H54 (cell line): ENCODE results near the gene TLE2.
"Not testable (repeated sequence)": the region's sequence is repeated elsewhere in the genome, so short reads cannot be mapped to it uniquely, and the experiment has no call there.

ENCODE experiments used
- DNase-seq: peaks from one replicate; pipeline ENCODE4 v3.0.0; 2011; ENCODE audit warnings: low spot score, mixed read lengths; ENCODE audit not compliant: insufficient read length
- FAIRE-seq: peaks from 3 replicates; lab custom pipeline; 2011; peaks lifted over from hg19 to GRCh38; lab: Jason Lieb, UNC
- POLR2A ChIP-seq: IDR thresholded peaks from 2 replicates; pipeline ENCODE4 v1.6.1; 2011; ENCODE audit warnings: low read depth, mild to moderate bottlenecking, low read length

The TLE2 gene

DNA sequence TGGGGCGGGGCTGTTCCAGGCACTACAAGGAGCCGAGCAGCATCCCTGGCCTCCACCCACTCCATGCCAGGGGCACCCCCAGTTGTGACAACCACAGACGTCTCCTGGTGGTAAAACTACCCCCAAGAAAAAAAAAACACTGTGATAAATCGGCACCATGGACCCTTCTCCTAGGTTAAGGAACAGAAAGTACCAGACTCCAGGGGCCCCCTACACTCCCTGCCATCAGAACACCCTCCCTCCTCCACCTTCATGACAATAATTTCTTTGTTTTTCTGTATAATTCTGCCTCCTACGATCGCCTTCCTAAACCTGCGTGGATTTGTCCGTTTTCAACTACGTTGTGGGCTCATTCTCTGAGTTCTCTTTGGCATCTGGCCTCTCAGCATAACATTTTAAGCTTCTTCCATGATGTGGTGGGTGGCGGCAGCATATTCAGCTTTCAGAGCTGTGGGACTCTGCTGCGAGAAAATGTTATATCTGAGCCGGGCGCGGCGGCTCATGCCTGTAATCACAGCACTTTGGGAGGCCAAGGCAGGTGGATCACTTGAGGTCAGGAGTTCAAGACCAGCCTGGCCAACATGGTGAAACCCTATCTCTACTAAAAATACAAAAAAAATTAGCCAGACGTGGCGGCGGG is 8.6 kb downstream of the TLE2 start:
- FAIRE-seq (no peak), DNase-seq (no peak)
- no peak for TF ChIP-seq POLR2A

DNA sequence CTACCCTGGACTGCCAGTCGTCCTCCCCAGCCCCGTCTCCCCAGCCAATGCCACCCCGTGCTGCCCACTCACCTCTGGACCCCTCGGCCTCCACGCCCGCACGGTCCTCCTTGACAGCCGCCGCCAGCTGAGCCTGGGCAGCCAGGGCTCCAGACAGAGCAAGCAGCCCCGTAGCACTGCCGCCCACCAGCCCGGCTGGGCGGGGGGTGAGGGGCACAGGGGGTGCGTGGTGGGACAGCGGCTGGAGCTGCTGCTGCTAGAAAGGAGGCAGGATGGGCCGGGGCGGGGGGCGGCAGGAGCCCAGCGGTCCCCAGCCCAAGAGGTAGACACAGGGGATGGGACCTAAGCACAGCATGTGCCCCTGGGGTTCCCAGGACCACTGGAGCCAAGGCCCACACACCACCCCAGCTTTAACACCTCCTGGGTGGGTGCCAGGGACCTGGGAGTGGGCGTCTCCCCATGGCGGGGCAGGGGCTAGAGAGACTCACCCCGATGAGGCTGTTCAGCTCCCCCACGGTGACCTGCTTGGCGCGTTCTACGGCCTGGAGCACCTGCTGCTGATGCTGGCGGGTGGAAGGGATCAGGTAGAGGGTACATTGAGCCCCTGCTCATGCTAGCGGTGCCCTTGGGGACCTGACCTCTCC is 9.7 kb downstream of the TLE2 start:
- TF ChIP-seq POLR2A = no peak
- DNase-seq = no peak
- no peak for FAIRE-seq

DNA sequence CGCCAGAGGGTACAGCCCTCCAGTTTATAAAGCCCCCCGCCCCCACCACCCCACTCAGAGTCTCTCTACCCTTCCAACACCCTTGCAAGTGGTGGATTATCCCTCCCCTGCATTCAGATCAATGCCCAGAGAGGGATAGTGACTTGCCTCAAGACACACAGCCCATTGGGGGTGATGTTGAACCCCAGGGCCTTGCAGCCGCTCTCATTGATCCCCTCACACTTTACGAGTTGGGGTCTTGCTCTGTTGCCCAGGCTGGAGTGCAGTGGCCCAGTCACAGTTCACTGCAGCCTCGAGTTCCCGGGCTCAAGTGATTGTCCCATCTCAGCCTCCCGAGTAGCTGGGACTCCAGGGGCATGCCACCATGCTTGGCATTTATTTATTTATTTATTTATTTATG is 11.2 kb downstream of the TLE2 start:
- TF ChIP-seq POLR2A = no peak
- FAIRE-seq (no peak), DNase-seq (no peak)

DNA sequence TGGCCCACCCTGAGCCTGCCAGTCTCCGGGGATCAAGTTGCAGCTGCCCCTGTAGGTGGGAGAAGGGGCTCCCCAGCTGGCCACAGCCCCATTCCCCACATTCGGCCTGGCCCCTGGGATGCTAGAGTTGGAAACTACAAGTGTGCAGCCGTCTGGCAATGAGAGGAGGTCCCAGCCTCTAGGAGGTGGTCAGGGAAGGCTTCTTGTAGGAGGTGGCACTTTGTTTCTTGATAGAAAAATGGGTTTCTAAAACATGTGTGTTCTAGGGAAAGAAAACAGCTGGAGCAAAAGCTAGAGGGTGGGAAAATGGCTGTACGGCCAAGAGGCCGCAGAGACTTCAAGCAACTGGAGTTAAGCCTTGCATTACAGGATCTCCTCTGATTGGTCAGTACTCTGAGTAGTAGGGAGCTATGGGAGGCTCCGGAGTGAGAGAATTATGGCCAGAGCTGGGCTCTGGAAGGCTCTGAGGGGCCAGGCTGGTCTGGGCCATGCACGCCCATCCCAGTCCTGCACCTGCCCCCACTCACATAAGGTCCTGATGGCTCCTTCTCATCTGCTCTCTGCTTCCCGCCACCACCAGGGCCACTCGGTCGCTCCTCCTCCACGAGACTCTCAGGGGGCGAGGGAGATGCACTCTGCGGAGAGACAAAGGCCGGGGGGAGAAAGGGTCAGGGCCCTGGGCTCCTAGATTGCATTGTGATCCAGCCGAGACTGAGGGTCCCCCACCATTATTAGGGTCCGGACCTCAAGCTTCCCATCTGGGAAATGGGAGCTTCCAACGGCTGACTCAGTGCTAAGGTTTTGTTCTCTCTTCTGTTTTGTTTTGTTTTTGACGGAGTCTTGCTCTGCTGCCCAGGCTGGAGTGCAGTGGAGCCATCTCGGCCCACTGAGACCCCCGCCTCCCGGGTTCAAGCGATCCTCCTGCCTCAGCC is 13.7 kb downstream of the TLE2 start:
- no peak for DNase-seq
- TF ChIP-seq POLR2A = no peak
- no peak for FAIRE-seq

DNA sequence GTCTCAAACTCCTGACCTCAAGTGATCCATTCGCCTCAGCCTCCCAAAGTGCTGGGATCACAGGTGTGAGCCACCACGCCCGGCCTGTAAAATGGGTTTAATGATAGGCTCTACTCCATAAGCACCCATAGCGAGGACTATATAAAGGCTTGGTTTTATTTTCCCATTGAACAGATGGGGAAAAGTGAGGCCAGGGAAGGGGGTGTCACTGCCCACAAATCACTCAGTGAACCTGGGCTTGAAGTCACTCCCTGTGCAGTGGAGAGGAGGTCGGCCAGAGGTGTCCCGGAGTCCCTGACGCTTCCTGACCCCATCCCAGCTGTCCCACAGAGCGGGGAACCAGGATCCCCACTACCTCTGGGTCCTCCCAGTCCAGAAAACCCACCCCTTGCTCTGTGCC is 14.9 kb downstream of the TLE2 start:
- FAIRE-seq (no peak), DNase-seq (no peak)
- TF ChIP-seq POLR2A = no peak

DNA sequence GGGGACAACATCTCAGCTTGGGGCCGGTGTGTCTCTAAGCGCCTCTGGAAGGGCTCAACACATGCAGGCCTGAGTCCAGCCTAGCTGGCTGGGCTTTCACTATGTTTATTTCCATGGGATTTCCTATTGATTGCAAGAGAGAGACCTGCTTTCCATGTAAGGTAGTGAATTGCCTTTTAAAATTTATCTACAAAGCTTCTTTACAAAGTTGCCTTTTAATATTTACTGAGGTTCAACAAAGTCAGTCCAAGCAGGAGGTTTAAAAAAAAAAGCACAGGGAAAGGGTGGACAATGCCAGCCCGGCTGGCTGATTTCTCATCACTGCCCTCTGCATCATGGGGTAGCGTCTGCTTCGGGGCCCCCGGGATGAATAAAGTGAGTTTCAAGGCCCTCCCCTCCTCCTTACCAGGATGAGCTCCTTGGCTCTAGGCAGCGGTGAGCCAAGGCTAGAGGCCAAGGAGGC is 15.8 kb downstream of the TLE2 start:
- DNase-seq = no peak
- TF ChIP-seq POLR2A = no peak
- no peak for FAIRE-seq

DNA sequence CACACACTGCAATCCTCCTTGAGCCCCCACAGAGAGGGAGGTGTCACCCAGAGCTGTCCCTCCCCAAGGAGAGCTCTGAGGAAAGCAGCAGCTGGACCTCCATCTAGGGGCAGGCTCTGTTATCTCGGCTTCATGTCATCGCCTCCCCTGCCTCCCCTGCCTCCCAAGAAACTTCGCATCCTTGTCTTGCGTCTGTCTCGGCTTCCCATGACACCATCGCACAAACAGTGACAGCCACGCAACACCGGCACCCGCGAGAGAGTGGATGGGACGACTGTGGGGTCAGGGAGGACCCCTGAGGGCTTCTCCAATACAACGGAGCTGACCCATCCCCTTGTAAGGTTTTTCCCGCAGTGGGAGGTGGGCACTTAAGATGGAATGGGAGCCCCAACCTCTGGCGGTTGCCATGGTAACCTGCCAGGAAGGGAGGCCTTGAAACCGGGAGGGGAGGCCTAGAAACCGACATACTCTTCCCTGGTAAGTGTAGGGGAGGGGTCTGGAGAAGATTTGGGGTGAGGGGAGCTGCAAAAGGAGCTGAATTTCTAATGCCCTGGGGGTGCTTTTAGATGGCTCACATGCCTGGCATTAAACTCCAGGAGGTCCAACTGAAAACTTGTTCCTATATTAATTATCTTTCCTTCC is 16.3 kb downstream of the TLE2 start:
- DNase-seq = no peak
- FAIRE-seq = no peak
- no peak for TF ChIP-seq POLR2A

DNA sequence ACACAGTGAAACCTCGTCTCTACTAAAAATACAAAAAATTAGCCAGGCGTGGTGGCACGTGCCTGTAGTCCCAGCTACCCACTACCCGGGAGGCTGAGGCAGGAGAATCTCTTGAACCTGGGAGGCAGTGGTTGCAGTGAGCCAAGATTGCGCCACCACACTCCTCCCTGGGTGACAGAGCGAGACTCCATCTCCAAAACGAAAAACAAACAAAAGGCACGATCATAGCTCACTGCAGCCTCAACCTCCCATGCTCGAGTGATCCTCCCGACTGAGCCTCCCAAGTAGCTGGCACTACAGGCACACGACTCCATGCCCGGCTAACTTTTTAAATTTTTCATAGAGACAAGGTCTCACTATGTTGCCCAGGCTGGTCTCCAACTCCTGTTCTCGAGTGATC is 17.0 kb downstream of the TLE2 start:
- FAIRE-seq, DNase-seq: not testable (repeated sequence)

DNA sequence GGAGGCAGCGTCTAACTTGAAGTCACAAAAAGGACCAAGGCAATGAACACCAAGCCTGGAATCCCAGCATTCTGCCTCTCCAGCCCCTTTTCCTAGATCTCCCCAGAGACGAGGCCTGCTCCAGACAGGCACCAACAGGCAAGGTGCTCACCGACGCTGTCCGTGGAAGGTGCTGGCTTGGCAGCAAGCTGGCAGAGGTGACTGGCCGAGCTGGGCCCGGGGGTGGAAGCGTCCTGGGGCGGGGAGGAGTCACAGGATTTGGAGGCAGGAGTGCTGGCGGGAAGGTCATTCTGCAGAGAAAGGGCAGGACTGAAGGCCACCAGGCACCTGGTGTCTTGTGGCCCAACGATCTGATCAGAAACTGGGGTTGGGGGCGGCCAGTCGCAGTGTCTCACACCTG is 18.2 kb downstream of the TLE2 start:
- no peak for TF ChIP-seq POLR2A
- FAIRE-seq = no peak
- DNase-seq = no peak

DNA sequence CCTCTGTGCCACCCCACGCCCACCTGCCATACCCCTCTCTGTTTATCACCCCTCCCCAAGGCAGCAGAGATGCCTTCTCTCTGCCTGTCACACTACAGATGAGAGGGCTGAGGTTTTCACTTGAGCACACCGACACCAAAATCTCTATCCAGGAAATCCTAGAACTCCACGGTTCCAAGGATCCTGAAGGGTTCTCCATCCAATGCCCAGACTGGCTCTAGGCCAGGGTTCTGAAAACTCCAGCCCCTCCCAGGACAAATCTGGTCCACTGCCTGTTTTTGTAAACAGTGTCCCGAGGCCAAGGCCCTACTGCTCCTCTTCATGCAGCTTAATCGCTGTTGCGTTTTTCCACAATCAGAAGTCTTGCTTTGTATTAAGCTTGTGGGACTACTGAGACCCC is 20.1 kb downstream of the TLE2 start:
- no peak for DNase-seq
- no peak for FAIRE-seq
- no peak for TF ChIP-seq POLR2A

DNA sequence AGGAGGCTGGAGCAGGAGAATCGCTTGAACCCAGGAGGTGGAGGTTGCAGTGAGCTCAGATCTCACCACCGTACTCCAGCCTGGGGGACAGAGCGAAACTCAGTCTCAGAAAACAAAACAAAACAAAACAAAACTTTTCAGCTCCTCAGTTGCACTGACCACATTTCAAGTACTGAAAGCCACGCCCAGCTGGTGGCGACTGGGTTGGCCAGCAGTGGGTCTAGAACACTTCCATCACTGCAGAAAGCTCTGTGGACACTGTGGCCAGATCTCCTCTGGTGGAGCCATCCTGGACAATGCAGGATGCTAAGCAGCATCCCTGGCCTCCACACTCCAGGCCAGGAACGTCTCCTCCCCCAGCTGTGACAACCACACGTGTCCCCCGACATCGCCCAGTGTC is 21.1 kb downstream of the TLE2 start:
- TF ChIP-seq POLR2A = no peak
- no peak for DNase-seq
- no peak for FAIRE-seq

DNA sequence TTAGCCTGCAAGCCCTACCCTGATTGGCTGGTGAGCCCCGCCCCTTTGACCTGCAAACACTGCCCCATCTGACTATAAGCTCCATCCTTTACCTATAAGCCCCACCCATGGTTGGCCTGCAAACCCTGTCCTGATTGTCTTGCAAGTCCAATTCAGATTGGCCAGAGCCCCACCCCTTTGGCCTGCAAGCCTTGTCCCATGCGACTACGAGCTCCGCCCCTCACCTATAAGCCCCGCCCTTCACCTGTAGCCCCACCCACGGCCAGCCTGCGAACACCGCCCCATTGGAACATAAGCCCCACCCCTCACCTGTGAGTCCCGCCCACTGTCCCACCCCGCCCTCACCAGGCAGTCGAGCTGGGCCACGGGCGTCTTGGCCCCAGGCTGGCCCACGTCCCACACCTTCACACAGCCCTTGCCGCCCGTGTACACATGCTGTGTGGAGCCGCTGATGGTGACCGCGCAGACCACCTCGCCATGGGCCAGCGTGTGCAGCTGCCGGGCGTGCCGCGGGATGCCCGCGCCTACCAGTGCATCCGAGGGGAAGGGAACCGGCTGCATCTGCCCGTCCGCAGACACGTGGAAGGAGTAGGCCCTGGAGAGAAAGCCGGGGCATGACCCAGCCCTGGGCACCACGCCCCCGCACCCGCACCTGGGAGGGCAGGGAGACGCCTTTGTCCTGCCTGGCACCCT is 22.9 kb downstream of the TLE2 start:
- no peak for DNase-seq
- FAIRE-seq = no peak
- no peak for TF ChIP-seq POLR2A

DNA sequence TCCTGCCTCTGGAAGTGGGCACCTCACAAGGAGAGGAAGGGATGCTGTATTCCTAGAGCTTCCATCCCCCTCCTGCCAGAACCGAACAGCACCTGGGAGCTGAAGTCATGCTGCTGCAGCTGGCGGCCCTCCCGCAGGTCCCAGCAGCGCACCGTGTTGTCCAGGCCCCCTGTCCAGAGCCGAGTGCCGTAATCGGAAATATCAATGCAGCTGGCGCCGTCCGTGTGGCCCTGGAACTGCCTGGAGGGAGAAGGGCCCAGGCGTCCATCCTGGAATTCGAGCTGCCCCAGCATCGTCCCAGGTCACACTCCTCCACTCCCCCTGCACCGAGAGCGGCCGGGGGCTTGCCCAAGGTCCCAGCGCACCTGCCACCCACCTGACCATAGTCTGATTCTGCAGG is 23.7 kb downstream of the TLE2 start:
- FAIRE-seq (no peak), DNase-seq (no peak)
- TF ChIP-seq POLR2A = no peak
